Caco-2 (cell line): ENCODE results near the gene FBXL7. TPM values are rescaled to one million over a fixed set of nuclear protein-coding genes. Genes with fewer than 3 reads are reported as not detected.

Experiments
- BruUV-seq: library from RNA; stranded (reverse); fragments of 400-500 nt; replicated peaks from 2 replicates; lab custom pipeline; 2021; lab: Mats Ljungman, UMichigan
- CTCF ChIA-PET: fragments of 300-600 bp; sonication (Branson Sonifier 250); formaldehyde crosslinking; loops from one replicate; lab custom pipeline; 2022; ENCODE audit warnings: antibody characterized with exemption; lab: Charles Lee
- POLR2A ChIA-PET: fragments of 300-600 bp; sonication (Branson Sonifier 250); formaldehyde crosslinking; loops from one replicate; lab custom pipeline; 2022; ENCODE audit warnings: antibody characterized with exemption; lab: Charles Lee
- DNase-seq, 2 experiments: peaks; one replicate each; pipeline versions ENCODE4 v3.0.0 to v3.0.0-alpha.2; 2020 to 2022
- H3K27me3 ChIP-seq: replicated peaks from 2 replicates; pipeline ENCODE4 v1.6.0; 2011; ENCODE audit warnings: low read length; ENCODE audit not compliant: control insufficient read depth, insufficient read depth
- H3K36me3 ChIP-seq: 2 replicates; pipeline ENCODE4 v1.5.1; 2011; ENCODE audit warnings: low read length; ENCODE audit not compliant: control insufficient read depth, insufficient read depth
- H3K4me1 ChIP-seq: fragments of 250-450 bp; sonication (Bioruptor Pico); 2 replicates; pipeline ENCODE4 v1.5.1; 2020; ENCODE audit warnings: mild to moderate bottlenecking
- H3K4me3 ChIP-seq: 2 replicates; pipeline ENCODE4 v1.5.1; 2011; ENCODE audit warnings: low read depth, mild to moderate bottlenecking, control low read depth, low read length
- H3K9me3 ChIP-seq: fragments of 250-450 bp; sonication (Bioruptor Pico); 2 replicates; pipeline ENCODE4 v1.5.1; 2020; ENCODE audit warnings: mild to moderate bottlenecking, moderate library complexity
- H3K27ac Mint-ChIP-seq: one replicate; pipeline ENCODE4 v1.8.0; 2022; ENCODE audit warnings: mixed read lengths; ENCODE audit not compliant: unreplicated experiment
- H3K27me3 Mint-ChIP-seq: one replicate; pipeline ENCODE4 v1.8.0; 2022; ENCODE audit warnings: mixed read lengths; ENCODE audit not compliant: insufficient read depth, unreplicated experiment
- H3K36me3 Mint-ChIP-seq: one replicate; pipeline ENCODE4 v1.8.0; 2022; ENCODE audit warnings: mild to moderate bottlenecking, mixed read lengths; ENCODE audit not compliant: insufficient read depth, unreplicated experiment
- H3K4me1 Mint-ChIP-seq: one replicate; pipeline ENCODE4 v1.8.0; 2022; ENCODE audit warnings: low read depth, mixed read lengths; ENCODE audit not compliant: unreplicated experiment
- H3K4me3 Mint-ChIP-seq: one replicate; pipeline ENCODE4 v1.8.0; 2022; ENCODE audit warnings: mild to moderate bottlenecking, moderate library complexity, mixed read lengths; ENCODE audit not compliant: unreplicated experiment
- H3K9me3 Mint-ChIP-seq: one replicate; pipeline ENCODE4 v1.8.0; 2022; ENCODE audit warnings: mixed read lengths; ENCODE audit not compliant: unreplicated experiment
- intact Hi-C: fragments of 100-400 bp; cut with micrococcal nuclease; formaldehyde crosslinking; loops from one replicate; pipeline ENCODE4 v1.10.0; 2022; ENCODE audit not compliant: unreplicated experiment
- total RNA-seq: library from RNA; stranded (reverse); gene quantifications from 2 replicates; pipeline ENCODE4 v1.2.3, GENCODE V29; 2022
- TF ChIP-seq, protein P1 (sequence below), 2 experiments: fragments of 200-600 bp in 1 of 2; IDR thresholded peaks; 1 replicate in 1 of 2; 2 replicates in 1 of 2; pipeline versions ENCODE4 v1.5.1 to v1.8.0; 2011 to 2022; ENCODE audit warnings: antibody characterized with exemption in 1 of 2, control low read depth in 1 of 2, inconsistent platforms in 1 of 2, low read depth in 1 of 2, low read length in 1 of 2, mild to moderate bottlenecking in 1 of 2, moderate library complexity in 1 of 2; ENCODE audit not compliant: insufficient read depth in 1 of 2, severe bottlenecking in 1 of 2, unreplicated experiment in 1 of 2

FBXL7 gene
- total RNA-seq, 1 experiment from 2014 or later, result not detected

DNA sequence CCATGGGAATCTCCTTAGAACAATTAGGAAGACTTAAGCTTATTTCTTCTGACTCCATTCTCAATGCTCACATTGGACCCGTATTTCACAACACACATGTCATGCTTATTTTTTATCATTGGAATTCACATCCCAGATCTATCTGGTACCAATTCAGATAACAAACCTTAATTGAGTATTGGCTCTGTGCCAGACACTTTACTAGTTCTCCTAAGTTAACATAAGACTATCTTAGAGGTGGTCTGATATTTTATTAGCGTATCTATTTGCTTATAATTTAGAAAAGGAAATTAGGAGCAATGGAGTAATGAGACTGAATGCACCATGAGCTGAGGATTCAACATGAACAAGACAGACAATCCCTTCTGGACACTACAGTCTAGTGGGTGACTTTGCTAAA, 45.1 kb downstream of the FBXL7 start:
- Mint-ChIP-seq H3K27ac (no peak overlapping the region), H3K4me3 (no peak overlapping the region), H3K27me3 (no peaks in the 10 kb centered on the region), H3K9me3 (no peaks in the 10 kb centered on the region), H3K36me3 (no peaks in the 10 kb centered on the region), H3K4me1 (no peaks in the 10 kb centered on the region)
- ChIA-PET CTCF (no interaction called here), POLR2A (no interaction called here)
- BruUV-seq, result no TSS peak
- no peaks in the 10 kb centered on the region for H3K36me3 ChIP-seq
- no peaks in the 10 kb centered on the region for H3K9me3 ChIP-seq
- no peaks in the 10 kb centered on the region for H3K4me1 ChIP-seq
- no peak overlapping the region for H3K4me3 ChIP-seq
- H3K27me3 ChIP-seq, result no peaks in the 10 kb centered on the region
- intact Hi-C loops, result no loop called here
- TF ChIP-seq, protein P1, sequence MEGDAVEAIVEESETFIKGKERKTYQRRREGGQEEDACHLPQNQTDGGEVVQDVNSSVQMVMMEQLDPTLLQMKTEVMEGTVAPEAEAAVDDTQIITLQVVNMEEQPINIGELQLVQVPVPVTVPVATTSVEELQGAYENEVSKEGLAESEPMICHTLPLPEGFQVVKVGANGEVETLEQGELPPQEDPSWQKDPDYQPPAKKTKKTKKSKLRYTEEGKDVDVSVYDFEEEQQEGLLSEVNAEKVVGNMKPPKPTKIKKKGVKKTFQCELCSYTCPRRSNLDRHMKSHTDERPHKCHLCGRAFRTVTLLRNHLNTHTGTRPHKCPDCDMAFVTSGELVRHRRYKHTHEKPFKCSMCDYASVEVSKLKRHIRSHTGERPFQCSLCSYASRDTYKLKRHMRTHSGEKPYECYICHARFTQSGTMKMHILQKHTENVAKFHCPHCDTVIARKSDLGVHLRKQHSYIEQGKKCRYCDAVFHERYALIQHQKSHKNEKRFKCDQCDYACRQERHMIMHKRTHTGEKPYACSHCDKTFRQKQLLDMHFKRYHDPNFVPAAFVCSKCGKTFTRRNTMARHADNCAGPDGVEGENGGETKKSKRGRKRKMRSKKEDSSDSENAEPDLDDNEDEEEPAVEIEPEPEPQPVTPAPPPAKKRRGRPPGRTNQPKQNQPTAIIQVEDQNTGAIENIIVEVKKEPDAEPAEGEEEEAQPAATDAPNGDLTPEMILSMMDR (IDR thresholded peaks at IDR 0.05; ENCODE audit: insufficient read depth in 1 of 2, low read depth in 1 of 2, low read length in 1 of 2, severe bottlenecking in 1 of 2, unreplicated experiment in 1 of 2), result no peak
- no peak for DNase-seq

DNA sequence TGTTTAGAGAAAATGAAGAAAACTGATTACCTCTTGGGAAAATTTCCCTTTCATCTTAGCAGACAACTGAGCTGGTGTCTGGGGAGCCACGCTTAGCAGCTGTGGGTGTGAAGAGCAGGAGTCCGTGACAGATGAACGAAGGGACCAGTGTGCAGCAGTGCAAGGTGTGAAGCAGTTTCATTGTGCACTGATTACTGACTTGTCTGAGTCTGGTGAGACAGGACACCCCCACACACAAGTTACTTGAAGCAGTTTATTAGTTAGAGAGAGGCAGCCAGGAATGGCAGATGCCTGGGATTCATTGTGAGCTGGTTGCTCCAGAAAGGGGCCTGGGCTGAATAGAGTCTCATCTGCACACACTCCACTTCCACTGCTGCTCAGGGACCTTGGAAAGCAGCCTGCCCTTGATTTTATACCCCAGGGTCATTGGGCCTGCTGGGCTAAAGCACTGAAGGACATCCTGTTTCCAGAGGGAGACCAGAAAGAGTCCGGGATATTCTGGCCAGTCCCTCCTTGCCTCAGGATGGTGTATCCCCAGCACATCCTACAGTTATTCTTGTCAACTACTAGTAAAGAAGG, 47.4 kb downstream of the FBXL7 start:
- no peaks in the 10 kb centered on the region for H3K36me3 Mint-ChIP-seq
- CTCF ChIA-PET, result no interaction called here
- H3K9me3 Mint-ChIP-seq, result no peaks in the 10 kb centered on the region
- H3K27me3 Mint-ChIP-seq, result no peaks in the 10 kb centered on the region
- intact Hi-C loops, result no loop called here
- H3K4me3 Mint-ChIP-seq, result no peak overlapping the region
- BruUV-seq, result no TSS peak
- Histone ChIP-seq H3K27me3 (no peaks in the 10 kb centered on the region), H3K36me3 (no peaks in the 10 kb centered on the region), H3K4me3 (no peak overlapping the region), H3K9me3 (no peaks in the 10 kb centered on the region), H3K4me1 (no peaks in the 10 kb centered on the region)
- H3K27ac Mint-ChIP-seq, result no peak overlapping the region
- no peak for DNase-seq
- POLR2A ChIA-PET, result no interaction called here
- TF ChIP-seq, protein P1 (IDR thresholded peaks at IDR 0.05; ENCODE audit: insufficient read depth in 1 of 2, low read depth in 1 of 2, low read length in 1 of 2, severe bottlenecking in 1 of 2, unreplicated experiment in 1 of 2), result no peak
- H3K4me1 Mint-ChIP-seq, result no peaks in the 10 kb centered on the region

DNA sequence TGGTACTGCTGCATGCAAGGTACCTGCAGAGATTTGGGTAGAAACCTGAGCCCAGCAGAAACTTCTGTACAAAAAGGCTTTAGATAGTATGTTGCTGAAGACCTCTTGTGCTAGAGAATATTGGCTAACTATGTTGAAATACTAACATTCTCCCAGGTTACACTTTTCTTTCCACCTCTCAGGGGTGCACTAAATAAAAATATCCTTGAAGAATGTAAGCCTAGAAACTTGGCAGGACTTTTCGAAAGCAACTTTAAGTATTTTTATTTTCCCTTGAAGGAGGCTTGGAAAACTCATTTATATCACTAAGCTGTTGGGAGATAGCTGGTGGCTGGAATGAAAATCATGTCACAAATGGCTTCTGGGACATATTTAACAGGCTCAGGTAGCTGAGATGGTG, 50.0 kb downstream of the FBXL7 start:
- Mint-ChIP-seq H3K36me3 (no peaks in the 10 kb centered on the region), H3K27ac (no peak overlapping the region), H3K4me1 (no peaks in the 10 kb centered on the region), H3K9me3 (no peaks in the 10 kb centered on the region), H3K27me3 (no peaks in the 10 kb centered on the region), H3K4me3 (no peak overlapping the region)
- POLR2A ChIA-PET, result no interaction called here
- H3K9me3 ChIP-seq, result no peaks in the 10 kb centered on the region
- no peak for DNase-seq
- BruUV-seq, result no TSS peak
- H3K4me1 ChIP-seq, result no peaks in the 10 kb centered on the region
- CTCF ChIA-PET, result no interaction called here
- no peak overlapping the region for H3K4me3 ChIP-seq
- no peaks in the 10 kb centered on the region for H3K36me3 ChIP-seq
- H3K27me3 ChIP-seq, result no peaks in the 10 kb centered on the region
- intact Hi-C loops, result no loop called here
- TF ChIP-seq, protein P1 (IDR thresholded peaks at IDR 0.05; ENCODE audit: insufficient read depth in 1 of 2, low read depth in 1 of 2, low read length in 1 of 2, severe bottlenecking in 1 of 2, unreplicated experiment in 1 of 2), result no peak
